Measurements from ENCODE around the gene SPATA6L. TPM values are rescaled to one million over a fixed set of nuclear protein-coding genes. Genes with fewer than 3 reads are reported as not detected.
"Not testable (repeated sequence)": the region's sequence is repeated elsewhere in the genome, so short reads cannot be mapped to it uniquely, and the experiment has no call there.

Gene SPATA6L
- polyA plus RNA-seq, 6 donors from 2014 or later: not detected

GRCh38 chr9:4668604-4669003 is 2.3 kb upstream of the SPATA6L start:
- H3K4me1 Mint-ChIP-seq: peaks cover 30 to 33% (median 30%) of the 10 kb centered on the region in 3 donors
- H3K36me3 Mint-ChIP-seq: peaks cover 0 to 4% of the 10 kb centered on the region in 2 donors
- DNase-seq: no peak
- H3K27me3 Mint-ChIP-seq: peaks cover 22 to 28% (median 26%) of the 10 kb centered on the region in 3 donors
- no peaks in the 10 kb centered on the region for H3K9me3 Mint-ChIP-seq
- no peak overlapping the region for H3K27ac Mint-ChIP-seq
- no peak overlapping the region for H3K4me3 Mint-ChIP-seq
- ATAC-seq (ENCODE audit: low read depth in 2 of 2): no peak

- Mint-ChIP-seq H3K27ac (no peak overlapping the region), H3K9me3 (no peaks in the 10 kb centered on the region), H3K36me3 (peaks cover 0 to 4% of the 10 kb centered on the region in 2 donors), H3K4me3 (peak overlapping the region in 1 of 8 donors; percentile 43), H3K27me3 (peaks cover 22 to 28% (median 26%) of the 10 kb centered on the region in 3 donors), H3K4me1 (peaks cover 39 to 42% (median 39%) of the 10 kb centered on the region in 3 donors)
- no peak for DNase-seq
- ATAC-seq (ENCODE audit: low read depth in 2 of 2): no peak
Observed at GRCh38 chr9:4667681-4668080, 1.4 kb upstream of the SPATA6L start.

- Mint-ChIP-seq H3K36me3 (peaks cover 0 to 4% of the 10 kb centered on the region in 2 donors), H3K27me3 (peaks cover 22 to 26% (median 22%) of the 10 kb centered on the region in 3 donors), H3K4me1 (peaks cover 48 to 50% (median 49%) of the 10 kb centered on the region in 3 donors), H3K27ac (peak overlapping the region in 2 of 6 donors; percentile 17 to 88), H3K9me3 (no peaks in the 10 kb centered on the region), H3K4me3 (peak overlapping the region in 6 of 8 donors; percentile 48 to 97 (median 80))
- ATAC-seq (ENCODE audit: low read depth in 2 of 2): no peak
- no peak for DNase-seq
Observed at GRCh38 chr9:4665357-4665756, 923 bp downstream of the SPATA6L start.

GRCh38 chr9:4663956-4664355 is 2.3 kb downstream of the SPATA6L start:
- Mint-ChIP-seq H3K4me3 (peak overlapping the region in 7 of 8 donors; percentile 0 to 99 (median 84)), H3K9me3 (no peaks in the 10 kb centered on the region), H3K36me3 (no peaks in the 10 kb centered on the region), H3K27ac (peak overlapping the region in 1 of 6 donors; percentile 80), H3K27me3 (peaks cover 22 to 29% (median 22%) of the 10 kb centered on the region in 3 donors), H3K4me1 (peaks cover 48 to 50% (median 49%) of the 10 kb centered on the region in 3 donors)
- ATAC-seq (ENCODE audit: low read depth in 2 of 2) (no peak), DNase-seq (no peak)

- DNase-seq (no peak), ATAC-seq (ENCODE audit: low read depth in 2 of 2) (no peak)
- Mint-ChIP-seq H3K4me1 (peaks cover 48 to 50% (median 49%) of the 10 kb centered on the region in 3 donors), H3K27me3 (peaks cover 18 to 27% (median 22%) of the 10 kb centered on the region in 3 donors), H3K4me3 (peak overlapping the region; percentile 84 to 99 (median 96)), H3K27ac (peak overlapping the region in 5 of 6 donors; percentile 1 to 84 (median 33)), H3K36me3 (no peaks in the 10 kb centered on the region), H3K9me3 (no peaks in the 10 kb centered on the region)
Observed at GRCh38 chr9:4662989-4663792, 3.1 kb downstream of the SPATA6L start.

GRCh38 chr9:4662108-4662988 is 3.9 kb downstream of the SPATA6L start, which contains the start of gene PLPP6:
Gene PLPP6, plus strand, starts transcription at chr9:4662294. Its CDS starts 82 bp downstream, at chr9:4662376.
- Mint-ChIP-seq H3K36me3 (no peaks in the 10 kb centered on the region), H3K27ac (peak within 1 kb of the TSS; percentile 9 to 96 (median 86)), H3K4me3 (peak within 1 kb of the TSS; percentile 84 to 99 (median 96)), H3K9me3 (no peaks in the 10 kb centered on the region), H3K4me1 (peaks cover 44 to 50% (median 49%) of the 10 kb centered on the region in 3 donors), H3K27me3 (peaks cover 16 to 26% (median 21%) of the 10 kb centered on the region in 3 donors)
- peak; percentile 71 to 79 for ATAC-seq (ENCODE audit: low read depth in 2 of 2)
- peak; percentile 68 for DNase-seq

GRCh38 chr9:4661611-4662010 is 4.7 kb downstream of the SPATA6L start:
- no peak for ATAC-seq (ENCODE audit: low read depth in 2 of 2)
- Mint-ChIP-seq H3K36me3 (no peaks in the 10 kb centered on the region), H3K27me3 (peaks cover 9 to 25% (median 20%) of the 10 kb centered on the region in 3 donors), H3K4me1 (peaks cover 40 to 47% (median 46%) of the 10 kb centered on the region in 3 donors), H3K27ac (peak overlapping the region; percentile 9 to 96 (median 86)), H3K9me3 (no peaks in the 10 kb centered on the region), H3K4me3 (peak overlapping the region; percentile 84 to 99 (median 96))
- no peak for DNase-seq

- Mint-ChIP-seq H3K4me3 (peak overlapping the region in 7 of 8 donors; percentile 84 to 99 (median 97)), H3K27me3 (peaks cover 13 to 26% (median 17%) of the 10 kb centered on the region in 3 donors), H3K4me1 (peaks cover 35 to 43% (median 42%) of the 10 kb centered on the region in 3 donors), H3K9me3 (no peaks in the 10 kb centered on the region), H3K36me3 (no peaks in the 10 kb centered on the region), H3K27ac (no peak overlapping the region)
- DNase-seq (no peak), ATAC-seq (ENCODE audit: low read depth in 2 of 2) (no peak)
Observed at GRCh38 chr9:4661165-4661564, 5.1 kb downstream of the SPATA6L start.

GRCh38 chr9:4660665-4661064 is 5.6 kb downstream of the SPATA6L start:
- H3K27me3 Mint-ChIP-seq: peaks cover 12 to 26% (median 16%) of the 10 kb centered on the region in 3 donors
- H3K36me3 Mint-ChIP-seq; DNase-seq; H3K27ac Mint-ChIP-seq; ATAC-seq (ENCODE audit: low read depth in 2 of 2); H3K9me3 Mint-ChIP-seq: not testable (repeated sequence)
- peak overlapping the region in 2 of 8 donors; percentile 17 to 71 for H3K4me3 Mint-ChIP-seq
- peaks cover 30 to 38% (median 37%) of the 10 kb centered on the region in 3 donors for H3K4me1 Mint-ChIP-seq

GRCh38 chr9:4657426-4658159 is 8.7 kb downstream of the SPATA6L start:
- H3K27me3 Mint-ChIP-seq: peaks cover 19 to 52% (median 29%) of the 10 kb centered on the region in 3 donors
- ATAC-seq (ENCODE audit: low read depth in 2 of 2) (no peak), DNase-seq (no peak)
- no peaks in the 10 kb centered on the region for H3K9me3 Mint-ChIP-seq
- H3K27ac Mint-ChIP-seq: no peak overlapping the region
- H3K4me1 Mint-ChIP-seq: peaks cover 6 to 11% (median 9%) of the 10 kb centered on the region in 3 donors
- H3K36me3 Mint-ChIP-seq: no peaks in the 10 kb centered on the region
- peak overlapping the region in 1 of 8 donors; percentile 15 for H3K4me3 Mint-ChIP-seq

GRCh38 chr9:4656621-4657020 is 9.7 kb downstream of the SPATA6L start:
- Mint-ChIP-seq H3K27me3 (peaks cover 22 to 52% (median 29%) of the 10 kb centered on the region in 3 donors), H3K27ac (peak overlapping the region in 1 of 6 donors; percentile 50), H3K36me3 (no peaks in the 10 kb centered on the region), H3K9me3 (no peaks in the 10 kb centered on the region), H3K4me1 (peaks cover 0 to 3% (median 3%) of the 10 kb centered on the region in 3 donors), H3K4me3 (no peak overlapping the region)
- ATAC-seq (ENCODE audit: low read depth in 2 of 2) (no peak), DNase-seq (no peak)

GRCh38 chr9:4656196-4656595 is 10.1 kb downstream of the SPATA6L start:
- H3K9me3 Mint-ChIP-seq; H3K4me3 Mint-ChIP-seq; H3K4me1 Mint-ChIP-seq; H3K36me3 Mint-ChIP-seq; ATAC-seq (ENCODE audit: low read depth in 2 of 2); DNase-seq: not testable (repeated sequence)
- Mint-ChIP-seq H3K27ac (peak overlapping the region in 1 of 6 donors; percentile 39), H3K27me3 (peaks cover 26 to 52% (median 29%) of the 10 kb centered on the region in 3 donors)
